HepG2 (cell line): Measurements from ENCODE around the gene CADPS. TPM values are rescaled to one million over a fixed set of nuclear protein-coding genes. Genes with fewer than 3 reads are reported as not detected.

Experiments
- ATAC-seq: fragments of 200-7000 bp; cut with Tn5 transposase; 3 replicates; pipeline ENCODE4 v1.9.1; 2020; ENCODE audit warnings: mild to moderate bottlenecking, moderate library complexity
- BruUV-seq: library from RNA; stranded (reverse); fragments of 400-500 nt; replicated peaks from 2 replicates; lab custom pipeline; 2021; lab: Mats Ljungman, UMichigan
- CTCF ChIA-PET: fragments of 300-600 bp; formaldehyde crosslinking; extraction: SDS; loops from one replicate; lab custom pipeline; 2021; ENCODE audit warnings: low total read pairs, inconsistent platforms, low intra/inter-chr PET ratio; lab: Yijun Ruan, JAX
- POLR2A ChIA-PET: fragments of 350-600 bp; sonication (Branson Sonifier 250); formaldehyde crosslinking; loops from one replicate; lab custom pipeline; 2020; ENCODE audit warnings: antibody characterized with exemption, inconsistent platforms; lab: Yijun Ruan, JAX
- DNase-seq: peaks from one replicate; pipeline ENCODE4 v3.0.0-alpha.2; 2015; ENCODE audit warnings: low spot score
- FAIRE-seq: peaks from 3 replicates; lab custom pipeline; 2011; peaks lifted over from hg19 to GRCh38; lab: Jason Lieb, UNC
- H2AFZ ChIP-seq: one replicate; pipeline ENCODE4 v1.6.1; 2011; ENCODE audit warnings: low read length, inconsistent platforms
- H3K27ac ChIP-seq: fragments of 300-600 bp; 3 replicates; pipeline ENCODE4 v1.8.0; 2011; ENCODE audit warnings: mixed run types, mild to moderate bottlenecking, mixed read lengths, low read length, inconsistent platforms; ENCODE audit not compliant: insufficient read depth; ENCODE audit errors: extremely low read length
- H3K27me3 ChIP-seq, 2 experiments: fragments of 200-600 bp in 1 of 2; 2 replicates in 1 of 2; 3 replicates in 1 of 2; pipeline versions ENCODE4 v1.6.0 to v1.8.0; 2011; ENCODE audit warnings: low read length in 2 of 2, mild to moderate bottlenecking in 2 of 2, moderate library complexity in 2 of 2, inconsistent platforms in 1 of 2; ENCODE audit not compliant: insufficient read depth in 2 of 2, control insufficient read depth in 1 of 2
- H3K36me3 ChIP-seq, 2 experiments: fragments of 200-600 bp in 1 of 2; replicated peaks in 1 of 2; 2 replicates in 1 of 2; 3 replicates in 1 of 2; pipeline versions ENCODE4 v1.5.1 to v1.8.0; 2011; ENCODE audit warnings: low read length in 2 of 2, inconsistent platforms in 1 of 2; ENCODE audit not compliant: insufficient read depth in 2 of 2, control insufficient read depth in 1 of 2
- H3K4me1 ChIP-seq: 2 replicates; pipeline ENCODE4 v1.5.1; 2012; ENCODE audit warnings: low read length, inconsistent platforms; ENCODE audit not compliant: insufficient read depth
- H3K4me2 ChIP-seq: 2 replicates; pipeline ENCODE4 v1.6.0; 2011; ENCODE audit warnings: low read depth, low read length, inconsistent platforms
- H3K4me3 ChIP-seq, 3 experiments: fragments of 200-600 bp in 1 of 3; sonication (generic), shearing (Covaris generic) in 1 of 3; replicated peaks in 1 of 3; 2 replicates each; pipeline ENCODE4 v1.5.1; 2011 to 2016; ENCODE audit warnings: low read length in 3 of 3, inconsistent platforms in 2 of 3, low read depth in 2 of 3, mild to moderate bottlenecking in 2 of 3, control low read depth in 1 of 3, mixed read lengths in 1 of 3; ENCODE audit not compliant: insufficient read depth in 1 of 3
- H3K79me2 ChIP-seq: one replicate; pipeline ENCODE4 v1.6.1; 2011; ENCODE audit warnings: low read length, inconsistent platforms; ENCODE audit not compliant: insufficient read depth
- H3K9ac ChIP-seq: 2 replicates; pipeline ENCODE4 v1.6.0; 2011; ENCODE audit warnings: mild to moderate bottlenecking, low read depth, low read length, inconsistent platforms; ENCODE audit not compliant: insufficient read depth
- H3K9me3 ChIP-seq: 2 replicates; pipeline ENCODE4 v1.5.1; 2012; ENCODE audit warnings: mild to moderate bottlenecking, low read length
- H4K20me1 ChIP-seq: 2 replicates; pipeline ENCODE4 v1.6.0; 2011; ENCODE audit warnings: inconsistent platforms, mild to moderate bottlenecking, low read length, moderate library complexity; ENCODE audit not compliant: insufficient read depth
- BCL6 ChIP-seq: IDR thresholded peaks from 2 replicates; pipeline ENCODE4 v1.6.1; 2016; ENCODE audit warnings: missing genetic modification reagents, missing compliant biosample characterization
- GABPB1 ChIP-seq: IDR thresholded peaks from 2 replicates; pipeline ENCODE4 v1.6.1; 2016; ENCODE audit warnings: mild to moderate bottlenecking, missing genetic modification reagents, moderate library complexity, missing compliant biosample characterization
- MTF1 ChIP-seq: sonication (generic); formaldehyde crosslinking; IDR thresholded peaks from 2 replicates; pipeline ENCODE4 v1.5.0; 2020; ENCODE audit warnings: missing genetic modification reagents
- SP2 ChIP-seq: sonication (generic); formaldehyde crosslinking; IDR thresholded peaks from 2 replicates; pipeline ENCODE4 v1.5.1; 2020; ENCODE audit warnings: mild to moderate bottlenecking, missing genetic modification reagents
- ZNF468 ChIP-seq: sonication (generic); formaldehyde crosslinking; IDR thresholded peaks from 2 replicates; pipeline ENCODE4 v1.8.0; 2022; ENCODE audit warnings: mild to moderate bottlenecking, moderate library complexity, missing genetic modification reagents
- WGBS: methylation state at CpG from one replicate; pipeline ENCODE4 v1.1.6; 2017; ENCODE audit warnings: low lambda C conversion rate; 5-methylcytosine and 5-hydroxymethylcytosine counted together
- in situ Hi-C: cut with HindIII; loops from 2 replicates; pipeline ENCODE4 v1.10.0; 2017; ENCODE audit warnings: low pct_unique_long_range_greater_than_20kb; ENCODE audit not compliant: extremely low pct_ligation_motif_present
- intact Hi-C: fragments of 100-400 bp; cut with micrococcal nuclease; formaldehyde crosslinking; loops from one replicate; pipeline ENCODE4 v1.10.0; 2022; ENCODE audit not compliant: unreplicated experiment
- polyA plus RNA-seq, 8 experiments: library from polyadenylated mRNA; depleted of rRNA in 3 of 8; stranded (reverse) in 7 of 8; unstranded in 1 of 8; fragments of >200 nt; fragmentation: Illumina TruSeq in 4 of 8; extraction: Trizol in 4 of 8; gene quantifications; 2 replicates each; pipeline versions ENCODE4 v1.2.1 to v1.2.3, GENCODE V29; 2011 to 2016; ENCODE audit warnings: low read depth in 4 of 8, missing spikeins in 1 of 8, mixed read lengths in 1 of 8; ENCODE audit not compliant: insufficient read depth in 1 of 8
- total RNA-seq, 5 experiments: library from RNA; depleted of rRNA; stranded (reverse); fragments of >200 nt; fragmentation: Illumina TruSeq; extraction: Trizol; gene quantifications; 2 replicates each; pipeline ENCODE4 v1.2.3, GENCODE V29; 2016; ENCODE audit warnings: low read depth in 1 of 5
- TF ChIP-seq, protein P1 (sequence below): sonication (generic); formaldehyde crosslinking; IDR thresholded peaks from 2 replicates; pipeline ENCODE4 v1.9.0; 2021; ENCODE audit warnings: missing genetic modification reagents, borderline replicate concordance
- TF ChIP-seq, protein P2 (sequence below): sonication (generic); formaldehyde crosslinking; IDR thresholded peaks from 2 replicates; pipeline ENCODE4 v1.5.0; 2020; ENCODE audit warnings: mild to moderate bottlenecking, low read depth, missing genetic modification reagents, borderline replicate concordance

The CADPS gene
- total and polyA plus RNA-seq, 2 of the 13 experiments (the other 11 are each of a cell fraction or from before 2014, with no cell fraction given), result not detected

DNA sequence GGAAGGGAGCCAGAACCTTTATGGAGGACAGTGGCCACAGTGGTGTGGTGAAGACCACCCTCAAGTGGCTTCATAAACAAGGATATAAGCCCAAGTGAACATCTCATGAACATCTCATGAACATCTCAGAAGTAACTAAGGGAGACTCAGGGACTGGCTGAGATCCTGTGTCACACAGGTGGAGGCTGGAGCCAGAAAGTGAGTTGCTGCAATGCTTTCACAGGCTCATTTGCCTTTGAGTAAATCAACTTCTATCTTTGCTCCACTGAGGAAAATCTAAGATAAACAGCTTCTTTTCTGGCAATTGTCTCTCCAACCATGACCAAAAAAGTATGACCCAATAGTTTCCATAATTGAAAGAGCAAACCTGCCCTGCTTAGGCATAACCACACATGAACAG is 152.9 kb downstream of the CADPS start (continued):
- TF ChIP-seq, protein P1, sequence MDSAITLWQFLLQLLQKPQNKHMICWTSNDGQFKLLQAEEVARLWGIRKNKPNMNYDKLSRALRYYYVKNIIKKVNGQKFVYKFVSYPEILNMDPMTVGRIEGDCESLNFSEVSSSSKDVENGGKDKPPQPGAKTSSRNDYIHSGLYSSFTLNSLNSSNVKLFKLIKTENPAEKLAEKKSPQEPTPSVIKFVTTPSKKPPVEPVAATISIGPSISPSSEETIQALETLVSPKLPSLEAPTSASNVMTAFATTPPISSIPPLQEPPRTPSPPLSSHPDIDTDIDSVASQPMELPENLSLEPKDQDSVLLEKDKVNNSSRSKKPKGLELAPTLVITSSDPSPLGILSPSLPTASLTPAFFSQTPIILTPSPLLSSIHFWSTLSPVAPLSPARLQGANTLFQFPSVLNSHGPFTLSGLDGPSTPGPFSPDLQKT (CRISPR knock-in tag), result no peak
- TF ChIP-seq MTF1 (CRISPR knock-in tag) (no peak), ZNF468 (no peak), SP2 (CRISPR knock-in tag) (no peak)
- TF ChIP-seq, protein P2, sequence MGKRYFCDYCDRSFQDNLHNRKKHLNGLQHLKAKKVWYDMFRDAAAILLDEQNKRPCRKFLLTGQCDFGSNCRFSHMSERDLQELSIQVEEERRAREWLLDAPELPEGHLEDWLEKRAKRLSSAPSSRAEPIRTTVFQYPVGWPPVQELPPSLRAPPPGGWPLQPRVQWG (CRISPR knock-in tag), result no peak

DNA sequence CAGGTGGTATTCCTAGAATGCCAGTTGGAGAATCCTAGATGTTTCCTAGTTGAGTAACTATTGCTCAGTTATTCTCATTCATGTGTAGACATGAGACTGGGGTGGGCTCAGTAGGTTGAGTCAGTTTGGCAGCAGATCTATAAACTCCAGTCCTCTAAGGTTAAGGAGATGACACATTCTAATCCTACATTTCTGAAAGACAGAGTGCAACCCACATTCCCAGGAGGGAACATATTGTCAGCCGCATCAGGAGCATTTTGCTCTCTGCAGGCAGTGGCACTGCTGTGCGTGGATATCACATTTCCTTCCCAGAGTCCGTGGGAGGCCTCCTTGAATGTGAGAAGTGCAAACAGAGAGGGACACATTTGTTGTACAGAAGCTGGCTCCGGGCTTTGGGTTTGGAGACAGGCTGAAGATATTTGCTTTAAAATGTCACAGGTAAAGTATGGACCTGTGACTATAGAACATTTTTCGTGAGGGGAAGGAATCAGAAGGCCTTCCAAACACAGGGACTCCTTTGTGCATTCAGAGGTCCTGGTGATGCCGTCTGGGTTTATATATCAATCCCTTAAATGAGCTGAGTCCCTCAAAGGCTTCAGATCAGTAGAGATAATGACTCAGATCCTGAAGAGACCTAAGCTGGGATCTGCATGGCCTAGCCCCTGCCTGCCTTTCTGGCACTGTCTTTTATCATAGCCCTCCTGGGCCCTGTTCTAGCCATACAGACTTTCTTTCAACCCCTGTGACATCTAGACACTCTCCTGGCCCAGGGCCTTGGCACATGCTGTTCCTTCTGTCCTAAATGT is 156.5 kb downstream of the CADPS start:
- Histone ChIP-seq H3K79me2 (no peaks in the 10 kb centered on the region), H3K36me3 (no peaks in the 10 kb centered on the region), H3K9me3 (no peaks in the 10 kb centered on the region), H2AFZ (no peak overlapping the region), H3K4me2 (no peak overlapping the region), H3K4me3 (no peak overlapping the region), H3K27me3 (peaks cover 2 to 10% of the 10 kb centered on the region in 2 experiments; a peak in 3 of 5 replicates), H3K9ac (no peak overlapping the region), H3K4me1 (no peaks in the 10 kb centered on the region), H3K27ac (no peak overlapping the region), H4K20me1 (no peaks in the 10 kb centered on the region)
- in situ Hi-C loops (no loop called here), intact Hi-C loops (no loop called here)
- no TSS peak for BruUV-seq
- CTCF ChIA-PET, result no interaction called here
- WGBS, result 15% methylated on average over 5 of the region's 6 CpGs
- FAIRE-seq (no peak), ATAC-seq (no peak)
- TF ChIP-seq GABPB1 (CRISPR knock-in tag) (no peak), BCL6 (CRISPR knock-in tag) (0 out of 2 replicates have a peak, but pooled peaks have one; percentile 39)
- TF ChIP-seq, all 625 proteins: peak for 1
- POLR2A ChIA-PET, result no interaction called here
- DNase-seq, result no peak
